ENCODE results near the gene NR1H3. TPM values are rescaled to one million over a fixed set of nuclear protein-coding genes. Genes with fewer than 3 reads are reported as not detected.
A peak's percentile ranks its signal among the peaks of the same experiment; 100 is the strongest.

Gene NR1H3
- total and polyA plus RNA-seq, 2 donors from 2014 or later, result 27.9 to 73.8 TPM

DNA sequence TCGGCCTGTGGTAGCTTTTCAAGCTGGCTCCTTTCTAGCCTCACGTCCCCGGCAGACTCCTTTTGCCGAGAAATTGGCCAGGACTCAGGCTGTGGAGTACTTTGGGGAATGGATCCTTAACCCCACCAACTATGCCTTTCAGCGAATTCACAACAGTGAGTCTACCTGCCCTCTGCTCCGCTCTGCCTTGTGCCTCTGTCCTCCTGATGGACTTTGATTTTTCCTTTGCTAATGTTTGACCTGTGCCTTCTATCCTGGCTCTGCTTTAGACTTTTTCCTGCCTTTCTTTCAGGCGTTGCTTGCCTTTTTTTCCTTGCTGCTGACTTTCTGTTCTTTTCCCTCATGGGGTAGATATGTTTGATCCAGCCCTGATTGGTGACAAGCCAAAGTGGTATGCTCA is 24.7 kb downstream of the NR1H3 start:
- Histone ChIP-seq H3K27me3 (ENCODE audit: control insufficient read depth, insufficient read depth, low read length) (no peaks in the 10 kb centered on the region), H3K27ac (ENCODE audit: low read depth in 2 of 2, low read length in 2 of 2) (peak overlapping the region in 1 of 2 donors; percentile 65), H3K9me3 (ENCODE audit: control insufficient read depth in 2 of 3, insufficient read depth in 1 of 3, low read length in 3 of 3) (no peaks in the 10 kb centered on the region), H3K4me1 (ENCODE audit: control insufficient read depth in 2 of 3, insufficient read depth in 2 of 3, low read depth in 1 of 3, low read length in 3 of 3) (no peaks in the 10 kb centered on the region), H3K36me3 (ENCODE audit: control insufficient read depth in 2 of 3, insufficient read depth in 3 of 3, low read length in 3 of 3) (peaks cover 22 to 74% (median 52%) of the 10 kb centered on the region in 3 donors), H3K9ac (ENCODE audit: low read length in 3 of 3) (no peak overlapping the region), H3K4me3 (ENCODE audit: low read length in 3 of 3) (no peak overlapping the region)
- intact Hi-C loops (cut with DNase I), result no loop called here
- FAIRE-seq, result no peak
- TF ChIP-seq, protein P1, sequence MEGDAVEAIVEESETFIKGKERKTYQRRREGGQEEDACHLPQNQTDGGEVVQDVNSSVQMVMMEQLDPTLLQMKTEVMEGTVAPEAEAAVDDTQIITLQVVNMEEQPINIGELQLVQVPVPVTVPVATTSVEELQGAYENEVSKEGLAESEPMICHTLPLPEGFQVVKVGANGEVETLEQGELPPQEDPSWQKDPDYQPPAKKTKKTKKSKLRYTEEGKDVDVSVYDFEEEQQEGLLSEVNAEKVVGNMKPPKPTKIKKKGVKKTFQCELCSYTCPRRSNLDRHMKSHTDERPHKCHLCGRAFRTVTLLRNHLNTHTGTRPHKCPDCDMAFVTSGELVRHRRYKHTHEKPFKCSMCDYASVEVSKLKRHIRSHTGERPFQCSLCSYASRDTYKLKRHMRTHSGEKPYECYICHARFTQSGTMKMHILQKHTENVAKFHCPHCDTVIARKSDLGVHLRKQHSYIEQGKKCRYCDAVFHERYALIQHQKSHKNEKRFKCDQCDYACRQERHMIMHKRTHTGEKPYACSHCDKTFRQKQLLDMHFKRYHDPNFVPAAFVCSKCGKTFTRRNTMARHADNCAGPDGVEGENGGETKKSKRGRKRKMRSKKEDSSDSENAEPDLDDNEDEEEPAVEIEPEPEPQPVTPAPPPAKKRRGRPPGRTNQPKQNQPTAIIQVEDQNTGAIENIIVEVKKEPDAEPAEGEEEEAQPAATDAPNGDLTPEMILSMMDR (IDR thresholded peaks at IDR 0.05; ENCODE audit: borderline replicate concordance, extremely low read depth, insufficient read depth), result no peak
- DNase-seq, result no peak

DNA sequence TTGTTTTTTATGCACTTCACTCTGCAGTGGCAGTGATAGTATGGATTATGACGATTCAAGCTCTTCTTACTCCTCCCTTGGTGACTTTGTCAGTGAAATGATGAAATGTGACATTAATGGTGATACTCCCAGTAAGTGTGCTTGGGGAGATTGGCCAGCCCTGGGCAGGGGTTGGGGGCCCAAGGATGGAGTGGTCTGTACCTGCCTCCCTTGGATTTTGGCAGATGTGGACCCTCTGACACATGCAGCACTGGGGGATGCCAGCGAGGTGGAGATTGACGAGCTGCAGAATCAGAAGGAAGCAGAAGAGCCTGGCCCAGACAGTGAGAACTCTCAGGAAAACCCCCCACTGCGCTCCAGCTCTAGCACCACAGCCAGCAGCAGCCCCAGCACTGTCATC is 26.4 kb downstream of the NR1H3 start:
- Histone ChIP-seq H3K27ac (ENCODE audit: low read depth in 2 of 2, low read length in 2 of 2) (no peak overlapping the region), H3K9ac (ENCODE audit: low read length in 3 of 3) (no peak overlapping the region), H3K27me3 (ENCODE audit: control insufficient read depth, insufficient read depth, low read length) (no peaks in the 10 kb centered on the region), H3K4me1 (ENCODE audit: control insufficient read depth in 2 of 3, insufficient read depth in 2 of 3, low read depth in 1 of 3, low read length in 3 of 3) (no peaks in the 10 kb centered on the region), H3K4me3 (ENCODE audit: low read length in 3 of 3) (no peak overlapping the region), H3K36me3 (ENCODE audit: control insufficient read depth in 2 of 3, insufficient read depth in 3 of 3, low read length in 3 of 3) (peaks cover 11 to 75% (median 60%) of the 10 kb centered on the region in 3 donors), H3K9me3 (ENCODE audit: control insufficient read depth in 2 of 3, insufficient read depth in 1 of 3, low read length in 3 of 3) (no peaks in the 10 kb centered on the region)
- TF ChIP-seq, protein P1 (IDR thresholded peaks at IDR 0.05; ENCODE audit: borderline replicate concordance, extremely low read depth, insufficient read depth), result no peak
- no peak for FAIRE-seq
- intact Hi-C loops (cut with DNase I), result no loop called here
- DNase-seq, result no peak

- H3K27me3 ChIP-seq (ENCODE audit: control insufficient read depth, insufficient read depth, low read length), result no peaks in the 10 kb centered on the region
- H3K36me3 ChIP-seq (ENCODE audit: control insufficient read depth in 2 of 3, insufficient read depth in 3 of 3, low read length in 3 of 3), result peaks cover 11 to 79% (median 74%) of the 10 kb centered on the region in 3 donors
- no peaks in the 10 kb centered on the region for H3K9me3 ChIP-seq (ENCODE audit: control insufficient read depth in 2 of 3, insufficient read depth in 1 of 3, low read length in 3 of 3)
- no peak overlapping the region for H3K4me3 ChIP-seq (ENCODE audit: low read length in 3 of 3)
- no peaks in the 10 kb centered on the region for H3K4me1 ChIP-seq (ENCODE audit: control insufficient read depth in 2 of 3, insufficient read depth in 2 of 3, low read depth in 1 of 3, low read length in 3 of 3)
- DNase-seq (no peak), FAIRE-seq (no peak)
- intact Hi-C loops (cut with DNase I), result no loop called here
- TF ChIP-seq, protein P1 (IDR thresholded peaks at IDR 0.05; ENCODE audit: borderline replicate concordance, extremely low read depth, insufficient read depth), result no peak
- H3K9ac ChIP-seq (ENCODE audit: low read length in 3 of 3), result no peak overlapping the region
- H3K27ac ChIP-seq (ENCODE audit: low read depth in 2 of 2, low read length in 2 of 2), result no peak overlapping the region
Observed at GRCh38 chr11:47285969-47286770, 28.4 kb downstream of the NR1H3 start.
